HFFc6 (cell line): ENCODE data around the gene RBBP6. TPM values are rescaled to one million over a fixed set of nuclear protein-coding genes. Genes with fewer than 3 reads are reported as not detected.

Experiments used
- DNase-seq: peaks from one replicate; pipeline ENCODE4 v3.0.0-alpha.2; 2018
- H3K27ac Mint-ChIP-seq: 2 replicates; pipeline ENCODE4 v1.8.0; 2020; ENCODE audit warnings: mild to moderate bottlenecking, mixed read lengths
- H3K27me3 Mint-ChIP-seq: 2 replicates; pipeline ENCODE4 v1.8.0; 2021; ENCODE audit warnings: mild to moderate bottlenecking, moderate library complexity, mixed read lengths; ENCODE audit not compliant: insufficient read depth
- H3K36me3 Mint-ChIP-seq: 2 replicates; pipeline ENCODE4 v1.8.0; 2021; ENCODE audit warnings: low read depth, mixed read lengths
- H3K4me1 Mint-ChIP-seq: 2 replicates; pipeline ENCODE4 v1.8.0; 2020; ENCODE audit warnings: low read depth, mixed read lengths
- H3K4me3 Mint-ChIP-seq: 2 replicates; pipeline ENCODE4 v1.8.0; 2020; ENCODE audit warnings: mild to moderate bottlenecking, moderate library complexity, mixed read lengths
- H3K9me3 Mint-ChIP-seq: 2 replicates; pipeline ENCODE4 v1.8.0; 2020; ENCODE audit warnings: mild to moderate bottlenecking, mixed read lengths
- total RNA-seq, 6 experiments: library from RNA; stranded (reverse); fragmentation: NEBNext Ultra II Directional; extraction: Animal tissue kit (Norgen Biotek cat#: 25700); gene quantifications; 2 replicates in 1 of 6; 3 replicates in 5 of 6; pipeline ENCODE4 v1.2.3, GENCODE V29; 2021
- TF ChIP-seq, protein P1 (sequence below): fragments of 200-600 bp; sonication (generic); IDR thresholded peaks from 2 replicates; pipeline ENCODE4 v1.5.0; 2021; ENCODE audit warnings: antibody characterized with exemption, mild to moderate bottlenecking

RBBP6 gene
- total RNA-seq, 6 experiments from 2014 or later = 25.5 to 31.1 (median 29.4) TPM

DNA sequence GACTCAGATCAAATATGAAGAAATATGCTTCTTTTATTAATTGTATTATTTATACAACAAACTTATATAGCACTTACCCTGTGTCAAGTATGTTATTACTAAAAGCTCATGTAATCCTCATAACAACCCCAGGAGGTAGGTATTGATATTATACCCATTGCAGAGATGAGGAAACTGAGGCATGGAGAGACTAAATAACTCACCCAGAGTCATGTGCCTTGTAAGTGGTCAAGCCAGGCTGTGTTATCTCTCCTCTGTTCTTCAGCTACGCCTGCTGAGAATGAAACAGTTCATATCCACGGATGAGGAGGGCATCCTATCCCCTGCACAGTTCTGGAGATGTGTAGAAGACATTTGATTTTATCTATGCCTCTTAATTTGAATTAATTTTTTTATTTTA lies 78.1 kb downstream of the RBBP6 start:
- no peak overlapping the region for H3K27ac Mint-ChIP-seq
- H3K4me1 Mint-ChIP-seq = no peaks in the 10 kb centered on the region
- peaks cover 13% of the 10 kb centered on the region for H3K27me3 Mint-ChIP-seq
- TF ChIP-seq, protein P1, sequence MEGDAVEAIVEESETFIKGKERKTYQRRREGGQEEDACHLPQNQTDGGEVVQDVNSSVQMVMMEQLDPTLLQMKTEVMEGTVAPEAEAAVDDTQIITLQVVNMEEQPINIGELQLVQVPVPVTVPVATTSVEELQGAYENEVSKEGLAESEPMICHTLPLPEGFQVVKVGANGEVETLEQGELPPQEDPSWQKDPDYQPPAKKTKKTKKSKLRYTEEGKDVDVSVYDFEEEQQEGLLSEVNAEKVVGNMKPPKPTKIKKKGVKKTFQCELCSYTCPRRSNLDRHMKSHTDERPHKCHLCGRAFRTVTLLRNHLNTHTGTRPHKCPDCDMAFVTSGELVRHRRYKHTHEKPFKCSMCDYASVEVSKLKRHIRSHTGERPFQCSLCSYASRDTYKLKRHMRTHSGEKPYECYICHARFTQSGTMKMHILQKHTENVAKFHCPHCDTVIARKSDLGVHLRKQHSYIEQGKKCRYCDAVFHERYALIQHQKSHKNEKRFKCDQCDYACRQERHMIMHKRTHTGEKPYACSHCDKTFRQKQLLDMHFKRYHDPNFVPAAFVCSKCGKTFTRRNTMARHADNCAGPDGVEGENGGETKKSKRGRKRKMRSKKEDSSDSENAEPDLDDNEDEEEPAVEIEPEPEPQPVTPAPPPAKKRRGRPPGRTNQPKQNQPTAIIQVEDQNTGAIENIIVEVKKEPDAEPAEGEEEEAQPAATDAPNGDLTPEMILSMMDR = no peak
- no peak for DNase-seq
- H3K4me3 Mint-ChIP-seq = no peak overlapping the region
- H3K9me3 Mint-ChIP-seq = no peaks in the 10 kb centered on the region
- no peaks in the 10 kb centered on the region for H3K36me3 Mint-ChIP-seq

Other genes with a start within 250 kb of the RBBP6 start
- gene TNRC6A, start 190.1 kb downstream of the RBBP6 start, total RNA-seq = 10 to 100 TPM; 40.7 to 49.3 (median 41.7) TPM